Stomach (tissue), 4 donors: ENCODE data around the gene ZNF628.

Experiments used
- EP300 ChIP-seq: sonication (generic); formaldehyde crosslinking; IDR thresholded peaks from one replicate; pipeline ENCODE4 v1.6.1; 2017; ENCODE audit warnings: antibody characterized with exemption
- POLR2A ChIP-seq, 4 donors: fragments of 450-650 bp; IDR thresholded peaks; one replicate each; pipeline ENCODE4 v1.6.1; 2016; ENCODE audit warnings: antibody characterized with exemption in 4 of 4, control low read depth in 2 of 4, mild to moderate bottlenecking in 1 of 4, moderate library complexity in 1 of 4
- POLR2AphosphoS5 ChIP-seq, 3 donors: sonication (generic); formaldehyde crosslinking; IDR thresholded peaks; one replicate each; pipeline ENCODE4 v1.6.1; 2016; ENCODE audit warnings: antibody characterized with exemption in 3 of 3
- TF ChIP-seq, protein P1 (sequence below), 7 experiments: fragments of 450-650 bp in 4 of 7; fragments of 200-600 bp in 3 of 7; sonication (generic) in 3 of 7; IDR thresholded peaks; one replicate each; pipeline ENCODE4 v1.5.1; 2016 to 2019; ENCODE audit warnings: antibody characterized with exemption in 7 of 7, control low read depth in 2 of 7, mild to moderate bottlenecking in 1 of 7

DNA sequence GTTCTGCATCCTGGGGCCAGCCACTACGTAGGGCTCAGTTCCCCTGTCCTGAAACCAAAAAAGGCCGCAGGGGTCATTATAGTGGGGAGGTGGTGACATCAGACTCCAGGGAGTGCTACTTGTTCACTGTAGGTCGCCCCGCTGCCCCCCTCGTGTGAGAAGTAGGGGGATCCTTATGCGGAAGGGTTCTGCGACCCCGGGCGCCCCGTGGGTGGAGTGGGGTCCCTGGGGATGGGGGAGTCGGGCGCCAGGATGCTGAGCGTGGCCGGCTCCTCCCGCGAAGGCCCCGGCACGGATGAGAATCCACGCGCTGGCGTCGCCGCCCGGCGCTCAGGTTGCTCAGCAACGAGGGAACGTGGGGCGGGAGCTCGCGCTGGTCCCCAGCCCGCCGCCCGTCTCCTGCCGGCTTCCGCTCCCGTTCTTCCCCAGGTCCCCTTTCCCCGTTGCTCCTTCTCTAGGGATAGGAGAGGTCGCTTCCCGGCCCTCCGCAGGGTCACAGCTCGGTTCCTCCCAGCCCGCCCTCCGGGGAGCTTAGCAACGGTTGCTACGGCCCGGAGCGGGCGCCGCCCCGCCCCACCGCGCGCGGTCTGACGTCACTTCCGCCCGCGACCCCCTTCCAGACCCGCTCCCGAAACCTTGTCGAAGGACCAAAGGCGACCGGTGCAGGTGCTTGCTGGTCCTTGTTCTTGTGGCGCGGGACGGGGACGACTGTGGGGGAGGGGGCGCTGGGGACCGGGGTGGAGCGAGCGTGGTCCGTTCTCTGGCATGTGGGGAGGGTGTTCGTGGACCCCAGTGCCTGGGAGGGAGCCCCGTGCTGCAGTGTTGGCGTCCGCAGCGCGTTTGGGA lies 8.4 kb downstream of the ZNF628 start, which contains the start of gene NAT14:
- TF ChIP-seq, protein P1, sequence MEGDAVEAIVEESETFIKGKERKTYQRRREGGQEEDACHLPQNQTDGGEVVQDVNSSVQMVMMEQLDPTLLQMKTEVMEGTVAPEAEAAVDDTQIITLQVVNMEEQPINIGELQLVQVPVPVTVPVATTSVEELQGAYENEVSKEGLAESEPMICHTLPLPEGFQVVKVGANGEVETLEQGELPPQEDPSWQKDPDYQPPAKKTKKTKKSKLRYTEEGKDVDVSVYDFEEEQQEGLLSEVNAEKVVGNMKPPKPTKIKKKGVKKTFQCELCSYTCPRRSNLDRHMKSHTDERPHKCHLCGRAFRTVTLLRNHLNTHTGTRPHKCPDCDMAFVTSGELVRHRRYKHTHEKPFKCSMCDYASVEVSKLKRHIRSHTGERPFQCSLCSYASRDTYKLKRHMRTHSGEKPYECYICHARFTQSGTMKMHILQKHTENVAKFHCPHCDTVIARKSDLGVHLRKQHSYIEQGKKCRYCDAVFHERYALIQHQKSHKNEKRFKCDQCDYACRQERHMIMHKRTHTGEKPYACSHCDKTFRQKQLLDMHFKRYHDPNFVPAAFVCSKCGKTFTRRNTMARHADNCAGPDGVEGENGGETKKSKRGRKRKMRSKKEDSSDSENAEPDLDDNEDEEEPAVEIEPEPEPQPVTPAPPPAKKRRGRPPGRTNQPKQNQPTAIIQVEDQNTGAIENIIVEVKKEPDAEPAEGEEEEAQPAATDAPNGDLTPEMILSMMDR (IDR thresholded peaks at IDR 0.05): no peak
- TF ChIP-seq POLR2AphosphoS5 (IDR thresholded peaks at IDR 0.05) (peak in 1 of 3 donors; percentile 33), POLR2A (IDR thresholded peaks at IDR 0.05) (no peak), EP300 (no peak)
